GM11168 (cell line): ENCODE results near the gene CEP19.

Experiments used
- in situ Hi-C: fragments of 300-500 bp; cut with MboI; formaldehyde crosslinking; loops from one replicate; pipeline ENCODE4 v1.12.0; 2022; ENCODE audit warnings: low sequenced_read_pairs; ENCODE audit not compliant: unreplicated experiment

The CEP19 gene

DNA sequence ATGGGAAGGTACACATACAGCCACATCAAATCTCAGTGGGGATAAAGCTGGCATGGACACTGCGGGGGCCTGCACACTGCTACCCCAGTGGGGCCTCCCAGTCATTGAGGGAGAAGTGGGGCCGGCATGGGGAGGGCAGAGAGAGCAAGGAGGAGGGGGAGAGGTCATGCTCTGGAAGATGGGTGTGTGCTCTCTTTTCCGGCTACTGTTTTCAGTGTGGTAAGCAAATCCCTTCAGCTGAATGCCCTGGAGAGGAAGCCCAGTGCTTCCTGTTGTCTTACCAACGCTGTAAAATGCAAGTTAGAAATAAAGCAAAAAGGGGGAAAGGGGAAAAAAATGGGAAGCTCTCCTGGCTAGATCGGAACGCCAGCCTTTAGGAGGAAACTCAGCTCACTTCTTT lies 41.7 kb downstream of the CEP19 start:
- in situ Hi-C loops: no loop called here

- in situ Hi-C loops: no loop called here
Measured at GRCh38 chr3:196667056-196667825, 44.8 kb downstream of the CEP19 start.

DNA sequence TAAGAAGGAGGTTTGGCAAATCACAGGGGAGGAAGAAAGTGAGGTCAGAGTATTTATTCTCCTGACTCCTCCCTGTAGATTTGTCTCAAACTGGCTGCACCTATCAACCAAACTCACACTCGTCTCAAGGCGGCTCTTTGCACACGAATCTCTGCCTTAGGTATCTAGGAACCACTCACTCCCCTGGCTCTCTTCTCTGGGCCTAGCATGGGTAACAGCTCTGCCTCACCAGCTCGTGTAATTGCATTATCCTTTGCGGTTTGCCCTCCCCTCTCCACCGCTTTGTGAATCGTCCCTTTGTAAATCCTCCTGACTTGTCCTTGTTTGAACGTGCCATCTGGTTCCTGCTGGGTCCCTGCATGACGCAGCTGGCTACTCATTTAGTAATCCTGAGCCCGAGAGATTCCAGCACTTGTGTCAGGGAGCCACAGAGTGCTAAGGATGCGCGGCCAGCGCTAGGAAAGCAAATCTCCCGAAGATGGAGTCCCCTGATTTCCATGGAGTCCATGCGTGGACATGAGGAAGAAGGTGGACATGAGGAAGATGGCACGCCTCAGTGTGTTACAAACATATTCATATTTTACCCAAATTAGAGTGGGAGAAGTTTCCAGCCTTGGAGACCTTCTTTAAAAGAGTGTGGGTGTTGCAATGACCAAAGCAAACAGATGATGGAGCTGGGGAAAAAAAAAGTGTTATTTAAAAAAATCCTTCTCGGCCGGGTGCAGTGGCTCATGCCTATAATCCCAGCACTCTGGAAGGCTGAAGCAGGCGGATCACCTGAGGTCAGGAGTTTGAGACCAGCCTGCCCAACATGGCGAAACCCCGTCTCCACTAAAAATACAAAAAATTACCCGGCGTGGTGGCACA lies 45.8 kb downstream of the CEP19 start:
- in situ Hi-C loops: no loop called here

- in situ Hi-C loops: no loop called here
Measured at GRCh38 chr3:196662711-196663571, 49.1 kb downstream of the CEP19 start.

DNA sequence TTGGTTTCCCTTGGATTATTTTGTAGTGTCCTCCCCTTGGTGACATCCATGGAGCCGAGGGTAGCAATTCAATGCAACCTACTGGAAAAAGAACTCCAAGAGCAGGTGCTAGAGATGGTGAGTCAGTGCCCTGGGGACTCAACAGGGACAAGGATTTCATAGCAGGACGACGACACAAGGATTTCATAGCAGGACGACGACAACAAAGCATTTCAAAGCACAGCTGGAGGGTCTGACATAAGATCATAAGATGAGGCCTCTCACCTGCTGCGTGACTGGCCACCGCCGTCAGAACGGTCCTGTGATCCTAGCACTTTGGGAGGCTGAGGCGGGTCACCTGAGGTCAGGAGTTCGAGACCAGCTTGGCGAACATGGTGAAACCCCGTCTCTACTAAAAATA lies 50.0 kb downstream of the CEP19 start:
- in situ Hi-C loops: no loop called here

DNA sequence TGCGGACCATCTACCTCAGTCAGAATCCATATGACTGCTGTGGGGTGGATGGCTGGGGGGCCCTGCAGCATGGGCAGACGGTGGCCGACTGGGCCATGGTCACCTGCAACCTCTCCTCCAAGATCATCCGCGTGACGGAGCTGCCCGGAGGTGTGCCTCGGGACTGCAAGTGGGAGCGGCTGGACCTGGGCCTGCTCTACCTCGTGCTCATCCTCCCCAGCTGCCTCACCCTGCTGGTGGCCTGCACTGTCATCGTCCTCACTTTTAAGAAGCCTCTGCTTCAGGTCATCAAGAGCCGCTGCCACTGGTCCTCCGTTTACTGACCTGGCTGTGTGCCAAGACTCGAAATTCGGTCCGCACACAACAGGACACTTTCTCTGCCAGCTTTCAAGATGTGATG lies 50.6 kb downstream of the CEP19 start:
- in situ Hi-C loops: no loop called here

DNA sequence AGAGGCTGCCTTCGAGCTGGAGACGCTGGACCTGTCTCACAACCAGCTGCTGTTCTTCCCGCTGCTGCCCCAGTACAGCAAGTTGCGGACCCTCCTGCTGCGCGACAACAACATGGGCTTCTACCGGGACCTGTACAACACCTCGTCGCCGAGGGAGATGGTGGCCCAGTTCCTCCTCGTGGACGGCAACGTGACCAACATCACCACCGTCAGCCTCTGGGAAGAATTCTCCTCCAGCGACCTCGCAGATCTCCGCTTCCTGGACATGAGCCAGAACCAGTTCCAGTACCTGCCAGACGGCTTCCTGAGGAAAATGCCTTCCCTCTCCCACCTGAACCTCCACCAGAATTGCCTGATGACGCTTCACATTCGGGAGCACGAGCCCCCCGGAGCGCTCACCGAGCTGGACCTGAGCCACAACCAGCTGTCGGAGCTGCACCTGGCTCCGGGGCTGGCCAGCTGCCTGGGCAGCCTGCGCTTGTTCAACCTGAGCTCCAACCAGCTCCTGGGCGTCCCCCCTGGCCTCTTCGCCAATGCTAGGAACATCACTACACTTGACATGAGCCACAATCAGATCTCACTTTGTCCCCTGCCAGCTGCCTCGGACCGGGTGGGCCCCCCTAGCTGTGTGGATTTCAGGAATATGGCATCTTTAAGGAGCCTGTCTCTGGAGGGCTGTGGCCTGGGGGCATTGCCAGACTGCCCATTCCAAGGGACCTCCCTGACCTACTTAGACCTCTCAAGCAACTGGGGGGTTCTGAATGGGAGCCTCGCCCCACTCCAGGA lies 51.5 kb downstream of the CEP19 start:
- in situ Hi-C loops: no loop called here

DNA sequence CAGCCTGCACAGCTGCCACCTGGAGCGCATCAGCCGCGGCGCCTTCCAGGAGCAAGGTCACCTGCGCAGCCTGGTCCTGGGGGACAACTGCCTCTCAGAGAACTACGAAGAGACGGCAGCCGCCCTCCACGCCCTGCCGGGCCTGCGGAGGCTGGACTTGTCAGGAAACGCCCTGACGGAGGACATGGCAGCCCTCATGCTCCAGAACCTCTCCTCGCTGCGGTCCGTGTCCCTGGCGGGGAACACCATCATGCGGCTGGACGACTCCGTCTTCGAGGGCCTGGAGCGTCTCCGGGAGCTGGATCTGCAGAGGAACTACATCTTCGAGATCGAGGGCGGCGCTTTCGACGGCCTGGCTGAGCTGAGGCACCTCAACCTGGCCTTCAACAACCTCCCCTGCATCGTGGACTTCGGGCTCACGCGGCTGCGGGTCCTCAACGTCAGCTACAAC lies 52.1 kb downstream of the CEP19 start:
- in situ Hi-C loops: no loop called here
